HEK293 (cell line): ENCODE data around the gene MRPL23.
A peak's percentile ranks its signal among the peaks of the same experiment; 100 is the strongest.

Experiments used
- CTCF ChIA-PET: fragments of 350-600 bp; formaldehyde crosslinking; extraction: SDS; loops from one replicate; lab custom pipeline; 2021; ENCODE audit warnings: antibody characterized with exemption; lab: Yijun Ruan, JAX
- POLR2A ChIA-PET: fragments of 300-600 bp; formaldehyde crosslinking; extraction: SDS; loops from one replicate; lab custom pipeline; 2020; ENCODE audit warnings: antibody characterized with exemption, inconsistent platforms; lab: Yijun Ruan, JAX
- H3K27ac ChIP-seq: fragments of 200-500 bp; sonication (Bioruptor generic); 2 replicates; pipeline ENCODE4 v1.5.1; 2014; ENCODE audit warnings: low read depth, low read length, control low read depth, inconsistent platforms; ENCODE audit errors: extremely low read depth
- H3K36me3 ChIP-seq, 2 experiments: fragments of 200-500 bp in 1 of 2; sonication (Bioruptor generic) in 1 of 2; 1 replicate in 1 of 2; 2 replicates in 1 of 2; pipeline ENCODE4 v1.5.1; 2014 to 2017; ENCODE audit warnings: inconsistent platforms in 2 of 2, low read length in 2 of 2; ENCODE audit not compliant: control insufficient read depth in 2 of 2, insufficient read depth in 1 of 2
- H3K4me1 ChIP-seq: fragments of 200-500 bp; sonication (Bioruptor generic); 2 replicates; pipeline ENCODE4 v1.5.1; 2014; ENCODE audit warnings: mild to moderate bottlenecking, low read length, inconsistent platforms; ENCODE audit not compliant: control insufficient read depth, insufficient read depth
- H3K4me3 ChIP-seq: 2 replicates; pipeline ENCODE4 v1.5.1; 2011; ENCODE audit warnings: low read depth, mild to moderate bottlenecking, control low read depth, low read length, moderate library complexity
- H3K9me3 ChIP-seq: fragments of 200-500 bp; sonication (Bioruptor generic); 2 replicates; pipeline ENCODE4 v1.5.1; 2014; ENCODE audit warnings: low read depth, low read length, inconsistent platforms; ENCODE audit not compliant: control insufficient read depth, insufficient read depth
- GLIS1 ChIP-seq: fragments of 450-650 bp; formaldehyde crosslinking; IDR thresholded peaks from 2 replicates; pipeline ENCODE4 v1.5.1; 2016; ENCODE audit warnings: missing biosample characterization, missing genetic modification characterization
- GLIS2 ChIP-seq: fragments of 450-650 bp; formaldehyde crosslinking; IDR thresholded peaks from 2 replicates; pipeline ENCODE4 v1.5.1; 2016; ENCODE audit warnings: missing biosample characterization, missing genetic modification characterization
- MEIS1 ChIP-seq: sonication (generic); formaldehyde crosslinking; IDR thresholded peaks from 2 replicates; pipeline ENCODE4 v1.8.1; 2022; ENCODE audit warnings: missing genetic modification reagents, mild to moderate bottlenecking, borderline replicate concordance
- PRDM4 ChIP-seq: fragments of 450-650 bp; formaldehyde crosslinking; IDR thresholded peaks from 2 replicates; pipeline ENCODE4 v1.5.1; 2017; ENCODE audit warnings: missing biosample characterization, missing genetic modification characterization
- YY1 ChIP-seq: fragments of 450-650 bp; formaldehyde crosslinking; IDR thresholded peaks from 2 replicates; pipeline ENCODE4 v1.5.1; 2018; ENCODE audit warnings: missing biosample characterization, missing genetic modification characterization
- ZFP69B ChIP-seq: fragments of 450-650 bp; formaldehyde crosslinking; IDR thresholded peaks from 2 replicates; pipeline ENCODE4 v1.5.1; 2016; ENCODE audit warnings: missing biosample characterization, missing genetic modification characterization
- ZIC2 ChIP-seq: fragments of 450-650 bp; formaldehyde crosslinking; IDR thresholded peaks from 2 replicates; pipeline ENCODE4 v1.5.1; 2016; ENCODE audit warnings: missing biosample characterization, missing genetic modification characterization
- ZNF112 ChIP-seq: fragments of 450-650 bp; formaldehyde crosslinking; IDR thresholded peaks from 2 replicates; pipeline ENCODE4 v1.5.0; 2017; ENCODE audit warnings: missing biosample characterization, missing genetic modification characterization
- ZNF155 ChIP-seq: fragments of 450-650 bp; formaldehyde crosslinking; IDR thresholded peaks from 2 replicates; pipeline ENCODE4 v1.5.1; 2016; ENCODE audit warnings: missing biosample characterization, missing genetic modification characterization
- ZNF239 ChIP-seq: fragments of 450-650 bp; formaldehyde crosslinking; IDR thresholded peaks from 2 replicates; pipeline ENCODE4 v1.5.1; 2016; ENCODE audit warnings: missing biosample characterization, missing genetic modification characterization
- ZNF311 ChIP-seq: fragments of 450-650 bp; formaldehyde crosslinking; IDR thresholded peaks from 2 replicates; pipeline ENCODE4 v1.5.1; 2017; ENCODE audit warnings: missing biosample characterization, missing genetic modification characterization, borderline replicate concordance
- ZNF324 ChIP-seq: fragments of 450-650 bp; formaldehyde crosslinking; IDR thresholded peaks from 2 replicates; pipeline ENCODE4 v1.5.1; 2016; ENCODE audit warnings: missing biosample characterization, missing genetic modification characterization
- ZNF423 ChIP-seq: fragments of 450-650 bp; formaldehyde crosslinking; IDR thresholded peaks from 2 replicates; pipeline ENCODE4 v1.5.1; 2016; ENCODE audit warnings: missing biosample characterization, missing genetic modification characterization
- ZNF48 ChIP-seq: fragments of 450-650 bp; formaldehyde crosslinking; IDR thresholded peaks from 2 replicates; pipeline ENCODE4 v1.5.1; 2016; ENCODE audit warnings: missing biosample characterization, missing genetic modification characterization
- ZNF624 ChIP-seq: fragments of 450-650 bp; formaldehyde crosslinking; IDR thresholded peaks from 2 replicates; pipeline ENCODE4 v1.5.1; 2017; ENCODE audit warnings: missing biosample characterization, missing genetic modification characterization
- ZNF843 ChIP-seq: fragments of 450-650 bp; formaldehyde crosslinking; IDR thresholded peaks from 2 replicates; pipeline ENCODE4 v1.5.1; 2016; ENCODE audit warnings: missing biosample characterization, missing genetic modification characterization
- ZSCAN23 ChIP-seq: fragments of 450-650 bp; formaldehyde crosslinking; IDR thresholded peaks from 2 replicates; pipeline ENCODE4 v1.5.1; 2016; ENCODE audit warnings: missing biosample characterization, missing genetic modification characterization
- ZSCAN30 ChIP-seq: fragments of 450-650 bp; IDR thresholded peaks from 2 replicates; pipeline ENCODE4 v1.5.1; 2018; ENCODE audit warnings: missing biosample characterization, mild to moderate bottlenecking, missing genetic modification characterization, moderate library complexity

Gene MRPL23

GRCh38 chr11:1926156-1927025, 20.7 kb upstream of the MRPL23 start:
- Histone ChIP-seq H3K36me3 (no peaks in the 10 kb centered on the region), H3K27ac (no peak overlapping the region), H3K4me3 (no peak overlapping the region), H3K4me1 (no peaks in the 10 kb centered on the region), H3K9me3 (no peaks in the 10 kb centered on the region)
- POLR2A ChIA-PET: no interaction called here
- CTCF ChIA-PET: no interaction called here
- TF ChIP-seq ZNF155 (tag by site-specific recombination) (no peak), ZNF48 (tag by site-specific recombination) (no peak), ZNF423 (tag by site-specific recombination) (no peak), ZSCAN30 (tag by site-specific recombination) (no peak), MEIS1 (CRISPR knock-in tag) (no peak), ZNF324 (no peak), ZSCAN23 (tag by site-specific recombination) (no peak), PRDM4 (tag by site-specific recombination) (no peak), ZFP69B (tag by site-specific recombination) (no peak)

- TF ChIP-seq GLIS1 (tag by site-specific recombination) (0 out of 2 replicates have a peak, but pooled peaks have one; percentile 10), ZNF624 (tag by site-specific recombination) (no peak), ZNF311 (no peak), ZNF112 (no peak), YY1 (no peak), ZIC2 (tag by site-specific recombination) (peak; percentile 17), ZNF843 (tag by site-specific recombination) (no peak)
- H3K27ac ChIP-seq: no peak overlapping the region
- no peaks in the 10 kb centered on the region for H3K36me3 ChIP-seq
- ChIA-PET POLR2A (no interaction called here), CTCF (no interaction called here)
- no peak overlapping the region for H3K4me3 ChIP-seq
- H3K9me3 ChIP-seq: no peaks in the 10 kb centered on the region
- H3K4me1 ChIP-seq: no peaks in the 10 kb centered on the region
Observed at GRCh38 chr11:1927026-1927847, 19.9 kb upstream of the MRPL23 start.

- TF ChIP-seq GLIS2 (tag by site-specific recombination) (0 out of 2 replicates have a peak, but pooled peaks have one; percentile 14), ZNF239 (no peak)
Observed at GRCh38 chr11:1927848-1928469, 19.2 kb upstream of the MRPL23 start.

More at GRCh38 chr11:1927848-1928469, 19.2 kb upstream of the MRPL23 start:
- Histone ChIP-seq H3K4me1 (no peaks in the 10 kb centered on the region), H3K27ac (no peak overlapping the region), H3K9me3 (no peaks in the 10 kb centered on the region), H3K36me3 (no peaks in the 10 kb centered on the region), H3K4me3 (no peak overlapping the region)
- ChIA-PET POLR2A (no interaction called here), CTCF (no interaction called here)
